ENCODE measurements around the gene ASPN. TPM values are rescaled to one million over a fixed set of nuclear protein-coding genes. Genes with fewer than 3 reads are reported as not detected.

The ASPN gene
- total RNA-seq, 2 experiments from 2014 or later = not detected

DNA sequence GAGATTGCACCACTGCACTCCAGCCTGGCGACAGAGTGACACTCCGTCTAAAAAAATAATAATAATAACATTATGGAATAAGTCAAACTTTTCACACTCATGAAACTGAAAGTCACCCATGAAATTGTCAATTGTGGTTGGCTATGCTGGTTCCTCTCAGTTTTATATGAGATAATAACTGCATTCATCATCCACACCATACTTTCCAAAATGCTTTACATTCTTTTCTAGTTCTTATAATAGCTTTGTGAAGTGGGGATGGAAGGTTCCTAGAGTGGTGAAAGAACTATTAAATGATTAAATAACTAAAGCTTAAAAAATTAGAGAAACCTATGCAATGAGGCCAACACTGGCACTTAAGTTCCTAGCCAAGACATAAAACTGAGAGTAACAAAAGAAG is 12.6 kb upstream of the ASPN start:
- DNase-seq = no peak
- no peak for ATAC-seq
- TF ChIP-seq, protein P1, sequence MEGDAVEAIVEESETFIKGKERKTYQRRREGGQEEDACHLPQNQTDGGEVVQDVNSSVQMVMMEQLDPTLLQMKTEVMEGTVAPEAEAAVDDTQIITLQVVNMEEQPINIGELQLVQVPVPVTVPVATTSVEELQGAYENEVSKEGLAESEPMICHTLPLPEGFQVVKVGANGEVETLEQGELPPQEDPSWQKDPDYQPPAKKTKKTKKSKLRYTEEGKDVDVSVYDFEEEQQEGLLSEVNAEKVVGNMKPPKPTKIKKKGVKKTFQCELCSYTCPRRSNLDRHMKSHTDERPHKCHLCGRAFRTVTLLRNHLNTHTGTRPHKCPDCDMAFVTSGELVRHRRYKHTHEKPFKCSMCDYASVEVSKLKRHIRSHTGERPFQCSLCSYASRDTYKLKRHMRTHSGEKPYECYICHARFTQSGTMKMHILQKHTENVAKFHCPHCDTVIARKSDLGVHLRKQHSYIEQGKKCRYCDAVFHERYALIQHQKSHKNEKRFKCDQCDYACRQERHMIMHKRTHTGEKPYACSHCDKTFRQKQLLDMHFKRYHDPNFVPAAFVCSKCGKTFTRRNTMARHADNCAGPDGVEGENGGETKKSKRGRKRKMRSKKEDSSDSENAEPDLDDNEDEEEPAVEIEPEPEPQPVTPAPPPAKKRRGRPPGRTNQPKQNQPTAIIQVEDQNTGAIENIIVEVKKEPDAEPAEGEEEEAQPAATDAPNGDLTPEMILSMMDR (IDR thresholded peaks at IDR 0.05) = no peak
- H3K27me3 Mint-ChIP-seq = no peaks in the 10 kb centered on the region
- ChIA-PET CTCF (no interaction called here), POLR2A (no interaction called here)
- H3K36me3 Mint-ChIP-seq (ENCODE audit: low read depth) = no peaks in the 10 kb centered on the region
- no peaks in the 10 kb centered on the region for H3K9me3 Mint-ChIP-seq
- H3K27ac Mint-ChIP-seq = no peak overlapping the region
- H3K4me1 Mint-ChIP-seq (ENCODE audit: low read depth) = no peaks in the 10 kb centered on the region
- intact Hi-C loops (cut with micrococcal nuclease) = no loop called here
- no peak overlapping the region for H3K4me3 Mint-ChIP-seq

DNA sequence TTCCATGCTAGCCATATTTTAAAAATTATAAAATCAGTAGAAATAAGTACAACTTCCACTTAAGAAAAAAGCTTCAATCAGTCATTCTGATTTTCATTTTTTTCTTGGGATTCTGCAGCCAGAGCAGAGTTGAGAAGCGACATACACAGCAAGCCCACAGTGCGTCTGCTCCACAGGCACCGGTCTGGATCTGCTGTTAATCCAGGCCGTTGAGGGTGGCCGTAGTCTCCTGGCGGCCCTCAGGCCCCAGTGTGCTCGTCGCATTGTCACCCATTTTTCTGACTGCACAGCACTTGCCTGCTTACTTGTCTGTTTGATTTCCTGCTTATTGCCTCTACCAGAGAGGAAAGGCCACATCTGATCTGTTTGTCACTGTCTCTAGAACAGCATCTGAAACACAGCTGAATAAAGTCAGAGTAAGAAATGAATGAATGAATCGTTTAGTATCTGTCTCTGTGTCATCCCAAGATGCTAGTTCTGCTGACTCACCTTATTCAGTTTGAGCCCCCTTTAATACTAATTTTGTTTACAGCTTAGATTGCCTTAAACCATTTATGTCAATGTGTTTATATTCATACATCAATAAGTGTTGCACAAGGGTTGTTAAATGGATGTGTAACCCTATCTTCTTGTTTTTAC is 11.6 kb upstream of the ASPN start:
- TF ChIP-seq, protein P1 (IDR thresholded peaks at IDR 0.05) = no peak
- intact Hi-C loops (cut with micrococcal nuclease) = no loop called here
- DNase-seq (no peak), ATAC-seq (no peak)
- ChIA-PET CTCF (no interaction called here), POLR2A (no interaction called here)
- Mint-ChIP-seq H3K9me3 (no peaks in the 10 kb centered on the region), H3K36me3 (ENCODE audit: low read depth) (no peaks in the 10 kb centered on the region), H3K4me1 (ENCODE audit: low read depth) (no peaks in the 10 kb centered on the region), H3K27me3 (no peaks in the 10 kb centered on the region), H3K27ac (no peak overlapping the region), H3K4me3 (no peak overlapping the region)

- CTCF ChIA-PET = no interaction called here
- TF ChIP-seq, protein P1 (IDR thresholded peaks at IDR 0.05) = no peak
- H3K4me3 Mint-ChIP-seq = no peak overlapping the region
- intact Hi-C loops (cut with micrococcal nuclease) = no loop called here
- POLR2A ChIA-PET = no interaction called here
- ATAC-seq (no peak), DNase-seq (no peak)
- no peaks in the 10 kb centered on the region for H3K36me3 Mint-ChIP-seq (ENCODE audit: low read depth)
- H3K9me3 Mint-ChIP-seq = no peaks in the 10 kb centered on the region
- no peaks in the 10 kb centered on the region for H3K27me3 Mint-ChIP-seq
- H3K4me1 Mint-ChIP-seq (ENCODE audit: low read depth) = no peaks in the 10 kb centered on the region
- no peak overlapping the region for H3K27ac Mint-ChIP-seq
These were observed 10.6 kb upstream of the ASPN start for GRCh38 chr9:92492781-92493401.

DNA sequence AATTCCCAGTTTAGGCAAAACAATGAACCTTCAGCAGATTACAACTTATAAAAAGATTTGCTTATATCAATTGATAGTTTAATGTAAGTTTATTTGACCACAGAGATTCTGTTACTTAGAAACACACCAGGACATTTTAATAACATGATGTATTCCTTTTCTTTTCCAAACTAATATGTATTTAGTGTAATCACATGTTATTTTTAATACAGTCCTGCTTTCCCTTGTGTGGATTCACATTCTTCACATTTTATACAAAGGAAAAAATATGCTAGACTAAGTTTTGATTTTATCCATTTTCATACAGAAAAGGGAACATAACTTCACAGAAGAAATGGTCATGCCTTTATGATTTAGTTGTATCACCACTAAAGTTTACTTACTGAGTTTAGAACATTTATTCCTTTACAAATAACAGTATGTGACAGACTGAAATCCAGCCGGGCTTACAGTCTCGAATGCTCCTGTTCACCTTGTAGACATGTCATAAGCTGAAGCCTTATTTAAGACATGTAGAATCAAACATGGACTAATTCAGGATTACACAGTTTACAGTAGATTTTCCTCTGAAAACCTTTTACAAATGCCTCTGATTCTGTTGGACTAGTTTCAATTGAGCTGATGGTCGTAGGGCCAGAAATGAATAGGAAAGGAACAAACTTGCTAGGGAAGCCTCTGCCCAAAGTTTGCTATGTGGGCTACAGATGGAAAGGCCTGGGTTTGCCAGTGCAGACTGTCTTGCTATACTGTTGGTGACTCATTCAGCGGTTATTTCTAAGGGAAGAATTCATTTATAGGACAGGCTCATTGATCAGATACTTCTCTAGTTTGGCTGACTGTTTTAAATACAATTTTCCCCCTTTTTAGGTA is 6.6 kb upstream of the ASPN start:
- intact Hi-C loops (cut with micrococcal nuclease) = no loop called here
- H3K27ac Mint-ChIP-seq = no peak overlapping the region
- CTCF ChIA-PET = no interaction called here

More for the DNA sequence above, 6.6 kb upstream of the ASPN start:
- no peaks in the 10 kb centered on the region for H3K36me3 Mint-ChIP-seq (ENCODE audit: low read depth)
- H3K9me3 Mint-ChIP-seq = no peaks in the 10 kb centered on the region
- no peaks in the 10 kb centered on the region for H3K4me1 Mint-ChIP-seq (ENCODE audit: low read depth)
- no peaks in the 10 kb centered on the region for H3K27me3 Mint-ChIP-seq
- DNase-seq (no peak), ATAC-seq (no peak)
- no peak overlapping the region for H3K4me3 Mint-ChIP-seq
- POLR2A ChIA-PET = no interaction called here
- TF ChIP-seq, protein P1 (IDR thresholded peaks at IDR 0.05) = no peak

Measured in activated CD8-positive, alpha-beta T cell treated with anti-CD3 and anti-CD28 coated beads for 36 hours (primary cell).